Measurements from ENCODE around the gene RETREG3.

DNA sequence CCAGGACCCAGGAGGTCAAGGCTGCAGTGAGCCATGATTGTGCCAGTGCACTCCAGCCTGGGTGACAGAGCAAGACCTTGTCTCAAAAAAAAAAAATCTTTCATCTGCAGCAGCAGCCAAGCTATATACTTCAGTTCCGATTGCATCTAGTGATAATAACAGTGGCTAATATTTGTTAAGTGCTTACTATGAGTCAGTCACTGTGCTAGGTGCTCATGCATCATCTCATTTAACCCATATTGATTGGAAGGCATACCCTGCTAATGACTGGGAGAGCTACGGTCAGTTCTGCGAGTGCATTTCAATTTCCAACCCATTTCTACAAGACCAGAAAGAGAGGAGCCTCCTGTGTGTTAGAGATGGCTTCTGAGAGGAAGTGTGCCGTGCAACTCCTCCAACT lies 42.2 kb upstream of the RETREG3 start:
- TF ChIP-seq CTCF (IDR thresholded peaks at IDR 0.05; ENCODE audit: poor library complexity) (no peak), EZH2phosphoT487 (IDR thresholded peaks at IDR 0.05; ENCODE audit: low read depth, severe bottlenecking, unreplicated experiment) (no peak), EZH2 (IDR thresholded peaks at IDR 0.05; ENCODE audit: borderline replicate concordance) (no peak)

Measured in hepatocyte (in vitro differentiated cells).